Ovary (tissue), 9 donors: ENCODE data around the gene DKK3. TPM values are rescaled to one million over a fixed set of nuclear protein-coding genes. Genes with fewer than 3 reads are reported as not detected.
A peak's percentile ranks its signal among the peaks of the same experiment; 100 is the strongest.

Experiments
- DNase-seq, 5 donors: peaks; one replicate each; pipeline ENCODE4 v3.0.0-alpha.2; 2019 to 2020
- H3K27ac ChIP-seq, 2 donors: fragments of 200-600 bp; one replicate each; pipeline versions ENCODE4 v1.5.1 to v1.8.0; 2019 to 2022
- H3K27me3 ChIP-seq: fragments of 200-600 bp; one replicate; pipeline ENCODE4 v1.8.0; 2022
- H3K36me3 ChIP-seq: fragments of 200-600 bp; sonication (generic); one replicate; pipeline ENCODE4 v1.5.1; 2019
- H3K4me1 ChIP-seq: one replicate; pipeline ENCODE4 v1.8.1; 2013; ENCODE audit warnings: mild to moderate bottlenecking, moderate library complexity; ENCODE audit not compliant: insufficient read depth
- H3K4me3 ChIP-seq: fragments of 200-600 bp; sonication (generic); one replicate; pipeline ENCODE4 v1.5.1; 2017
- H3K9me3 ChIP-seq, 2 donors: fragments of 200-600 bp in 1 of 2; sonication (generic) in 1 of 2; one replicate each; pipeline versions ENCODE4 v1.5.1 to v1.8.1; 2013 to 2019; ENCODE audit warnings: mild to moderate bottlenecking in 1 of 2, moderate library complexity in 1 of 2
- EP300 ChIP-seq: sonication (generic); formaldehyde crosslinking; IDR thresholded peaks from one replicate; pipeline ENCODE4 v1.6.1; 2017; ENCODE audit warnings: antibody characterized with exemption
- POLR2A ChIP-seq: fragments of 450-650 bp; IDR thresholded peaks from one replicate; pipeline ENCODE4 v1.6.1; 2017; ENCODE audit warnings: antibody characterized with exemption, mild to moderate bottlenecking, moderate library complexity
- WGBS, 3 donors: extraction: QIAGEN DNeasy Blood & Tissue Kit in 1 of 3; methylation state at CpG; one replicate each; pipeline versions ENCODE4 v1.1.5 to v1.1.7; 2013 to 2017; 5-methylcytosine and 5-hydroxymethylcytosine counted together
- intact Hi-C, 4 donors: fragments of 100-400 bp; cut with DNase I; formaldehyde crosslinking; loops; one replicate each; pipeline versions ENCODE4 v1.11.0 to v1.15.1; 2022 to 2023
- polyA plus RNA-seq, 2 donors: library from polyadenylated mRNA; stranded (reverse); fragments of 200-250 nt in 1 of 2; fragments of 350-450 nt in 1 of 2; fragmentation: Illumina TruSeq in 1 of 2; extraction: RNeasy Lipid Tissue Mini Kit (QIAGEN cat#74804) in 1 of 2; gene quantifications; one replicate each; pipeline ENCODE4 v1.2.3, GENCODE V29; 2013 to 2014
- total RNA-seq, 7 donors: library from RNA; depleted of rRNA in 2 of 7; stranded (reverse); fragments of >200 nt in 2 of 7; fragmentation: NEBNext Ultra II Directional in 3 of 7; extraction: Animal tissue kit (Norgen Biotek cat#: 25700) in 3 of 7; gene quantifications; one replicate each; pipeline versions ENCODE4 v1.1.0 to v1.2.4, GENCODE V29; 2016 to 2023
- TF ChIP-seq, protein P1 (sequence below), 3 donors: fragments of 450-650 bp in 2 of 3; fragments of 200-600 bp in 1 of 3; IDR thresholded peaks; one replicate each; pipeline versions ENCODE4 v1.5.1 to v1.8.0; 2016 to 2022; ENCODE audit warnings: antibody characterized with exemption in 3 of 3, mild to moderate bottlenecking in 1 of 3
- donor health status: DM: no; HTN: no; CAD: no; lungs with moderate emphysema.
- donor health status: DM: no; HTN: no; CAD: no.
- donor health status: Bipolar disorder and iron deficiency.
- donor health status: DM: yes; HTN: yes; CAD: no.
- donor health status: DM: no; HTN: no; CAD: no.
- donor health status: DM: yes; HTN: yes; CAD: no.

Gene DKK3
- total and polyA plus RNA-seq, 9 donors: 33.9 to 255 (median 62.8) TPM

DNA sequence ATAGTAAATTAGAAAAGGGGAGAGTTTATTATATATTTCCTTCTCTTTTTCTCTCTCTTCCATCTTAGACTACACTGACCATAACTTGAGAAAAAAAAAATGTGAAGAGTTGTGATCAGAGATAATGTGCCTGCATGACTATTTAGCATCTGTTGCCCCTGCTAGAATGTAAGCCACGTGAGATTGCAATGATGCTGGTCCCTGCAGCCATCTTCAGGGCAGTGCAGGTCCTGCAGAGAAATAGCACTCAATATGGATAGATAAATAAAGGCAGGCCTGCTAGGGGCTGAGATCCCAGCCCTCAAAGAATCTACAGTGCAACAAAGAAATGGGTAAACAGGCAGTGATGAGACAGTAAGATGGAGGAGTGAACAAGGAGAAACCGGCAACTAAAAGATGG, 7.8 kb upstream of the DKK3 start:
- Histone ChIP-seq H3K4me1 (peaks cover 10% of the 10 kb centered on the region), H3K9me3 (no peaks in the 10 kb centered on the region), H3K27ac (no peak overlapping the region), H3K4me3 (no peak overlapping the region), H3K36me3 (no peaks in the 10 kb centered on the region), H3K27me3 (no peaks in the 10 kb centered on the region)
- TF ChIP-seq, protein P1, sequence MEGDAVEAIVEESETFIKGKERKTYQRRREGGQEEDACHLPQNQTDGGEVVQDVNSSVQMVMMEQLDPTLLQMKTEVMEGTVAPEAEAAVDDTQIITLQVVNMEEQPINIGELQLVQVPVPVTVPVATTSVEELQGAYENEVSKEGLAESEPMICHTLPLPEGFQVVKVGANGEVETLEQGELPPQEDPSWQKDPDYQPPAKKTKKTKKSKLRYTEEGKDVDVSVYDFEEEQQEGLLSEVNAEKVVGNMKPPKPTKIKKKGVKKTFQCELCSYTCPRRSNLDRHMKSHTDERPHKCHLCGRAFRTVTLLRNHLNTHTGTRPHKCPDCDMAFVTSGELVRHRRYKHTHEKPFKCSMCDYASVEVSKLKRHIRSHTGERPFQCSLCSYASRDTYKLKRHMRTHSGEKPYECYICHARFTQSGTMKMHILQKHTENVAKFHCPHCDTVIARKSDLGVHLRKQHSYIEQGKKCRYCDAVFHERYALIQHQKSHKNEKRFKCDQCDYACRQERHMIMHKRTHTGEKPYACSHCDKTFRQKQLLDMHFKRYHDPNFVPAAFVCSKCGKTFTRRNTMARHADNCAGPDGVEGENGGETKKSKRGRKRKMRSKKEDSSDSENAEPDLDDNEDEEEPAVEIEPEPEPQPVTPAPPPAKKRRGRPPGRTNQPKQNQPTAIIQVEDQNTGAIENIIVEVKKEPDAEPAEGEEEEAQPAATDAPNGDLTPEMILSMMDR (IDR thresholded peaks at IDR 0.05): no peak
- TF ChIP-seq POLR2A (no peak), EP300 (no peak)
- DNase-seq: no peak
- WGBS, 3 donors: 83 to 88% (median 85%) methylated on average over 2 of the region's 2 CpGs
- intact Hi-C loops: no loop called here

- no peak for DNase-seq
- intact Hi-C loops: no loop called here
- H3K4me3 ChIP-seq: no peak overlapping the region
- TF ChIP-seq, protein P1 (IDR thresholded peaks at IDR 0.05): no peak
- TF ChIP-seq POLR2A (no peak), EP300 (no peak)
- H3K27ac ChIP-seq: no peak overlapping the region
- H3K27me3 ChIP-seq: no peaks in the 10 kb centered on the region
- H3K36me3 ChIP-seq: no peaks in the 10 kb centered on the region
- H3K9me3 ChIP-seq: no peaks in the 10 kb centered on the region
- peaks cover 8% of the 10 kb centered on the region for H3K4me1 ChIP-seq
Measured at GRCh38 chr11:12015486-12015885, 7.1 kb upstream of the DKK3 start.

DNA sequence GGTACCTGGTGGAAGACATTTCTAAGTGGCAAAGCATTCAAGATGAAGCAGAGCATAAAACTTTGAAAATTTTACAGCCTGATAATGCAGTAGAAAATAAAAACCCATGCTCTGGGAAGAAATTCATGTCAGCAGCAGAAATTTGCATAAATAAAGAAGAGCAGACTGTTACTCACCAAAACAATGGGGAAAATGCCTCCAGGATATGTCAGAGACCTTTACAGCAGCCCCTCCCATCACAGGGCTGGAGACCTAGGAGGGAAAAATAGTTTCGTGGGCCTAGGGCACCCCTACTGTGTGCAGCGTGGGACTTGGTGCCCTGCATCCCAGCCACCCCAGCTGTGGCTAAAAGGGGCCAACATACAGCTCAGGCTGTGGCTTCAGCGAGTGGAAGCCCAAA, 5.4 kb upstream of the DKK3 start:
- Histone ChIP-seq H3K27ac (no peak overlapping the region), H3K9me3 (no peaks in the 10 kb centered on the region), H3K36me3 (no peaks in the 10 kb centered on the region), H3K4me3 (no peak overlapping the region), H3K4me1 (peaks cover 3% of the 10 kb centered on the region), H3K27me3 (no peaks in the 10 kb centered on the region)
- no peak for DNase-seq
- TF ChIP-seq POLR2A: no peak
- TF ChIP-seq, protein P1 (IDR thresholded peaks at IDR 0.05): no peak
- TF ChIP-seq EP300: no peak
- WGBS, 3 donors: 68 to 72% (median 71%) methylated on average over 3 of the region's 3 CpGs
- intact Hi-C loops: no loop called here

GRCh38 chr11:12009617-12010321, 1.3 kb upstream of the DKK3 start:
- 64 to 68% (median 68%) methylated on average over 15 of the region's 15 CpGs for WGBS, 3 donors
- Histone ChIP-seq H3K27me3 (no peaks in the 10 kb centered on the region), H3K27ac (no peak overlapping the region), H3K4me1 (peaks cover 9% of the 10 kb centered on the region), H3K4me3 (peak overlapping the region; percentile 49), H3K9me3 (no peaks in the 10 kb centered on the region), H3K36me3 (no peaks in the 10 kb centered on the region)
- TF ChIP-seq EP300 (no peak), POLR2A (no peak)
- TF ChIP-seq, protein P1 (IDR thresholded peaks at IDR 0.05): no peak
- intact Hi-C loops: loop anchor here in 1 of 4 donors (5.0 kb wide), 1 partner anchor 37 kb away; no protein-coding TSS in a partner anchor
- DNase-seq: no peak
